T-cell (primary cell): ENCODE data around the gene MRPL12. TPM values are rescaled to one million over a fixed set of nuclear protein-coding genes. Genes with fewer than 3 reads are reported as not detected.
A peak's percentile ranks its signal among the peaks of the same experiment; 100 is the strongest.

Experiments
- ATAC-seq, 4 experiments: fragments of 200-7000 bp in 3 of 4; fragments of 150-1000 bp in 1 of 4; cut with Tn5 transposase; replicated peaks in 1 of 4; 1 replicate in 3 of 4; 2 replicates in 1 of 4; pipeline ENCODE4 v1.10.0; 2021; ENCODE audit warnings: moderate library complexity in 3 of 4, mild to moderate bottlenecking in 2 of 4, moderate number of reproducible peaks in 1 of 4
- CTCF ChIA-PET, 2 donors: fragments of 300-600 bp; sonication (Branson Sonifier 250); formaldehyde crosslinking; loops; one replicate each; lab custom pipeline; 2022; ENCODE audit warnings: antibody characterized with exemption in 2 of 2; lab: Charles Lee
- POLR2A ChIA-PET, 2 donors: fragments of 300-600 bp; sonication (Branson Sonifier 250); formaldehyde crosslinking; loops; one replicate each; lab custom pipeline; 2022; ENCODE audit warnings: antibody characterized with exemption in 2 of 2; lab: Charles Lee
- DNase-seq, 35 experiments: peaks; one replicate each; pipeline versions ENCODE4 v3.0.0 to v3.0.0-alpha.2; 2013 to 2023
- H3K27ac ChIP-seq: one replicate; pipeline ENCODE4 v1.5.1; 2013; ENCODE audit warnings: low read length
- H3K27me3 ChIP-seq, 2 experiments: replicated peaks in 1 of 2; 1 replicate in 1 of 2; 2 replicates in 1 of 2; pipeline versions ENCODE4 v1.6.1 to v1.7.0; 2013; ENCODE audit warnings: low read length in 1 of 2, mixed read lengths in 1 of 2; ENCODE audit not compliant: control insufficient read depth in 2 of 2, insufficient read depth in 2 of 2; ENCODE audit errors: extremely low read depth in 1 of 2
- H3K36me3 ChIP-seq, 2 donors: 1 replicate in 1 of 2; 2 replicates in 1 of 2; pipeline versions ENCODE4 v1.6.1 to v1.7.0; 2013; ENCODE audit warnings: low read length in 1 of 2; ENCODE audit not compliant: control insufficient read depth in 2 of 2, insufficient read depth in 1 of 2; ENCODE audit errors: extremely low read depth in 1 of 2
- H3K4me1 ChIP-seq, 2 experiments: 1 replicate in 1 of 2; 2 replicates in 1 of 2; pipeline versions ENCODE4 v1.6.1 to v1.7.0; 2013; ENCODE audit warnings: low read length in 2 of 2, mixed read lengths in 1 of 2; ENCODE audit not compliant: insufficient read depth in 2 of 2, control insufficient read depth in 1 of 2; ENCODE audit errors: extremely low read depth in 1 of 2
- H3K4me3 ChIP-seq, 2 donors: 1 replicate in 1 of 2; 2 replicates in 1 of 2; pipeline versions ENCODE4 v1.5.1 to v1.7.0; 2013; ENCODE audit warnings: mild to moderate bottlenecking in 2 of 2, low read length in 1 of 2, moderate library complexity in 1 of 2; ENCODE audit not compliant: control insufficient read depth in 1 of 2; ENCODE audit errors: extremely low read depth in 1 of 2
- H3K9me3 ChIP-seq: 2 replicates; pipeline ENCODE4 v1.7.0; 2013
- H3K27ac Mint-ChIP-seq, 2 donors: one replicate each; pipeline ENCODE4 v1.8.0; 2020 to 2021; ENCODE audit warnings: mild to moderate bottlenecking in 2 of 2, mixed read lengths in 2 of 2
- H3K27me3 Mint-ChIP-seq, 2 donors: one replicate each; pipeline ENCODE4 v1.8.0; 2021 to 2022; ENCODE audit warnings: mixed read lengths in 2 of 2
- H3K36me3 Mint-ChIP-seq: one replicate; pipeline ENCODE4 v1.8.0; 2021; ENCODE audit warnings: mixed read lengths
- H3K4me1 Mint-ChIP-seq, 3 donors: one replicate each; pipeline ENCODE4 v1.8.0; 2020 to 2022; ENCODE audit warnings: mixed read lengths in 3 of 3, mild to moderate bottlenecking in 1 of 3
- H3K4me3 Mint-ChIP-seq, 3 donors: one replicate each; pipeline ENCODE4 v1.8.0; 2020 to 2022; ENCODE audit warnings: mild to moderate bottlenecking in 3 of 3, mixed read lengths in 3 of 3, moderate library complexity in 3 of 3
- H3K9me3 Mint-ChIP-seq, 3 donors: one replicate each; pipeline ENCODE4 v1.8.0; 2020 to 2022; ENCODE audit warnings: mixed read lengths in 3 of 3
- WGBS: methylation state at CpG from one replicate; pipeline ENCODE4 v1.1.5; 2013; ENCODE audit warnings: missing lambda C conversion rate; ENCODE audit not compliant: insufficient coverage; 5-methylcytosine and 5-hydroxymethylcytosine counted together
- total RNA-seq, 35 experiments: library from RNA in 6 of 35; stranded (reverse) in 6 of 35; fragments of 120-200 nt in 1 of 35; gene quantifications; one replicate each; pipeline versions ENCODE4 v1.2.1 to v1.2.4 and lab custom pipeline; 2013 to 2026

MRPL12 gene
- total RNA-seq, 5 donors from 2014 or later (not counting 1 experiment from before 2014, with no cell fraction given): 18.5 to 33.5 (median 31.4) TPM

- CTCF ChIA-PET: no interaction called here
- H3K27ac ChIP-seq: no peak overlapping the region
- H3K27me3 ChIP-seq: peaks cover 0 to 84% of the 10 kb centered on the region in 2 experiments
- POLR2A ChIA-PET: no interaction called here
- H3K9me3 ChIP-seq: no peaks in the 10 kb centered on the region
- H3K27ac Mint-ChIP-seq: no peak overlapping the region
- WGBS: 53% methylated on average over 25 of the region's 32 CpGs
- no peaks in the 10 kb centered on the region for H3K36me3 Mint-ChIP-seq
- H3K4me3 Mint-ChIP-seq: peak overlapping the region in 1 of 3 donors; percentile 29
- peaks cover 20 to 33% of the 10 kb centered on the region in 2 donors for H3K27me3 Mint-ChIP-seq
- DNase-seq: peak in 26 of 35 experiments; percentile 20 to 67 (median 38)
- peaks cover 6 to 10% (median 7%) of the 10 kb centered on the region in 3 donors for H3K4me1 Mint-ChIP-seq
- H3K4me1 ChIP-seq: peaks cover 0 to 12% of the 10 kb centered on the region in 2 experiments
- H3K36me3 ChIP-seq: no peaks in the 10 kb centered on the region
- H3K9me3 Mint-ChIP-seq: no peaks in the 10 kb centered on the region
- no peak overlapping the region for H3K4me3 ChIP-seq
- peak; percentile 82 to 89 (median 88) for ATAC-seq
These were observed 30.6 kb downstream of the MRPL12 start for GRCh38 chr17:81733507-81734404.

GRCh38 chr17:81734405-81735263 lies 31.5 kb downstream of the MRPL12 start:
- H3K4me3 Mint-ChIP-seq: no peak overlapping the region
- no peaks in the 10 kb centered on the region for H3K9me3 ChIP-seq
- H3K4me1 Mint-ChIP-seq: peaks cover 6 to 10% (median 7%) of the 10 kb centered on the region in 3 donors
- H3K4me1 ChIP-seq: peaks cover 0 to 12% of the 10 kb centered on the region in 2 experiments
- no peak overlapping the region for H3K27ac Mint-ChIP-seq
- H3K27me3 Mint-ChIP-seq: peaks cover 20 to 37% of the 10 kb centered on the region in 2 donors
- peaks cover 0 to 82% of the 10 kb centered on the region in 2 experiments for H3K27me3 ChIP-seq
- no peak overlapping the region for H3K27ac ChIP-seq
- no peaks in the 10 kb centered on the region for H3K9me3 Mint-ChIP-seq
- WGBS: 80% methylated on average over 31 of the region's 35 CpGs
- no peaks in the 10 kb centered on the region for H3K36me3 Mint-ChIP-seq
- POLR2A ChIA-PET: no interaction called here
- H3K36me3 ChIP-seq: no peaks in the 10 kb centered on the region
- ATAC-seq: no peak
- CTCF ChIA-PET: no interaction called here
- no peak overlapping the region for H3K4me3 ChIP-seq
- no peak for DNase-seq

- Histone ChIP-seq H3K9me3 (no peaks in the 10 kb centered on the region), H3K4me1 (peaks cover 0 to 12% of the 10 kb centered on the region in 2 experiments), H3K27me3 (peaks cover 0 to 78% of the 10 kb centered on the region in 2 experiments), H3K36me3 (no peaks in the 10 kb centered on the region), H3K27ac (no peak overlapping the region), H3K4me3 (no peak overlapping the region)
- DNase-seq (peak in 1 of 35 experiments; percentile 38), ATAC-seq (peak in 3 of 4 experiments; percentile 24 to 55 (median 28))
- 38% methylated on average over 22 of the region's 30 CpGs for WGBS
- POLR2A ChIA-PET: no interaction called here
- Mint-ChIP-seq H3K36me3 (no peaks in the 10 kb centered on the region), H3K9me3 (no peaks in the 10 kb centered on the region), H3K4me3 (peak overlapping the region in 2 of 3 donors; percentile 4 to 45), H3K27me3 (peaks cover 20 to 34% of the 10 kb centered on the region in 2 donors), H3K27ac (no peak overlapping the region), H3K4me1 (peaks cover 6 to 10% (median 7%) of the 10 kb centered on the region in 3 donors)
- CTCF ChIA-PET: no interaction called here
These were observed 32.3 kb downstream of the MRPL12 start for GRCh38 chr17:81735264-81736102.

GRCh38 chr17:81737947-81738800 lies 35.0 kb downstream of the MRPL12 start:
- Mint-ChIP-seq H3K9me3 (no peaks in the 10 kb centered on the region), H3K27me3 (peaks cover 16 to 23% of the 10 kb centered on the region in 2 donors), H3K4me1 (peaks cover 7 to 10% (median 8%) of the 10 kb centered on the region in 3 donors), H3K36me3 (no peaks in the 10 kb centered on the region), H3K4me3 (no peak overlapping the region), H3K27ac (no peak overlapping the region)
- no peaks in the 10 kb centered on the region for H3K36me3 ChIP-seq
- H3K4me1 ChIP-seq: peaks cover 0 to 12% of the 10 kb centered on the region in 2 experiments
- POLR2A ChIA-PET: interaction anchor here in 1 of 2 donors (0.6 kb wide), 1 partner anchor 420 kb away, joined by 4 read pairs; no protein-coding TSS in a partner anchor
- ATAC-seq (no peak), DNase-seq (no peak)
- CTCF ChIA-PET: no interaction called here
- no peak overlapping the region for H3K27ac ChIP-seq
- no peak overlapping the region for H3K4me3 ChIP-seq
- H3K27me3 ChIP-seq: peaks cover 0 to 68% of the 10 kb centered on the region in 2 experiments
- no peaks in the 10 kb centered on the region for H3K9me3 ChIP-seq
- 87% methylated on average over 27 of the region's 31 CpGs for WGBS

- ATAC-seq (no peak), DNase-seq (no peak)
- Mint-ChIP-seq H3K4me1 (peaks cover 6 to 7% (median 6%) of the 10 kb centered on the region in 3 donors), H3K27ac (no peak overlapping the region), H3K4me3 (no peak overlapping the region), H3K36me3 (no peaks in the 10 kb centered on the region), H3K9me3 (no peaks in the 10 kb centered on the region), H3K27me3 (peaks cover 9 to 17% of the 10 kb centered on the region in 2 donors)
- WGBS: 93% methylated on average over 24 of the region's 27 CpGs
- ChIA-PET POLR2A (no interaction called here), CTCF (no interaction called here)
- H3K27ac ChIP-seq: no peak overlapping the region
- H3K36me3 ChIP-seq: no peaks in the 10 kb centered on the region
- H3K4me3 ChIP-seq: no peak overlapping the region
- peaks cover 0 to 61% of the 10 kb centered on the region in 2 experiments for H3K27me3 ChIP-seq
- H3K4me1 ChIP-seq: peaks cover 0 to 7% of the 10 kb centered on the region in 2 experiments
- H3K9me3 ChIP-seq: no peaks in the 10 kb centered on the region
These were observed 35.7 kb downstream of the MRPL12 start for GRCh38 chr17:81738801-81739393.
